Esophagus muscularis mucosa (tissue), 4 donors: ENCODE measurements around the gene MPST.

ENCODE experiments used
- CTCF ChIP-seq, 3 experiments: fragments of 200-600 bp in 2 of 3; fragments of 450-650 bp in 1 of 3; sonication (generic) in 2 of 3; IDR thresholded peaks; one replicate each; pipeline ENCODE4 v1.5.1; 2017 to 2019; ENCODE audit warnings: antibody characterized with exemption in 3 of 3, mild to moderate bottlenecking in 2 of 3, moderate library complexity in 1 of 3
- EP300 ChIP-seq: sonication (generic); formaldehyde crosslinking; IDR thresholded peaks from one replicate; pipeline ENCODE4 v1.6.1; 2017; ENCODE audit warnings: antibody characterized with exemption
- POLR2AphosphoS5 ChIP-seq, 2 donors: sonication (generic); formaldehyde crosslinking; IDR thresholded peaks; one replicate each; pipeline ENCODE4 v1.6.1; 2017; ENCODE audit warnings: antibody characterized with exemption in 2 of 2

DNA sequence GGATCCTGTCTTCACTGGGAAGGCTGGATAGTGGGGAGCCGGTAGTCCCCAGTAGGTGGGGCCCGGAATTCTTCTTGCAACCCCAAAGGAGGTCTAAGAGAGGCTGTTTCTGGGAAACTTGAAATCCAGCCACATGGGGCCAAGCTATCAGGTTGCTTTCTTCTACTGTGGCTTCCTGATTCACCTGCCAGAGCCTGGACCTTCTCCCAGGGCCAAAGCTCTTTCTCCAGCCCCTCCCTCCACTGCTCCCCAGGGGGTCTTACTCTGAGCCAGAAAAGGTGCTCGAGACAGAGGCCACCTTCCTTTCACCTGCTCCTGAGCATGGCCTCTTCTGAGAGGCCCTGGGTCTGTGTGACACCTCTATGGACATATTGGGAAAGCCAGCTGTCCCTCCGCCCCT, 9.4 kb upstream of the MPST start:
- TF ChIP-seq CTCF (IDR thresholded peaks at IDR 0.05) (no peak), POLR2AphosphoS5 (IDR thresholded peaks at IDR 0.05) (no peak), EP300 (no peak)
